Liver (tissue), 9 donors: ENCODE measurements around the gene ANO10. TPM values are rescaled to one million over a fixed set of nuclear protein-coding genes. Genes with fewer than 3 reads are reported as not detected.

Experiments used
- DNase-seq: peaks from one replicate; pipeline ENCODE4 v3.0.0-alpha.2; 2017; ENCODE audit warnings: low spot score
- H3K27ac ChIP-seq, 2 donors: one replicate each; pipeline ENCODE4 v1.7.0; 2013; ENCODE audit warnings: inconsistent platforms in 2 of 2, low read length in 2 of 2, control low read depth in 1 of 2, low read depth in 1 of 2, mild to moderate bottlenecking in 1 of 2
- H3K27me3 ChIP-seq, 4 donors: one replicate each; pipeline versions ENCODE4 v1.6.1 to v1.7.0; 2013; ENCODE audit warnings: low read length in 3 of 4, inconsistent platforms in 1 of 4, mild to moderate bottlenecking in 1 of 4, moderate library complexity in 1 of 4; ENCODE audit not compliant: control insufficient read depth in 4 of 4, insufficient read depth in 4 of 4
- H3K36me3 ChIP-seq, 4 donors: one replicate each; pipeline versions ENCODE4 v1.6.1 to v1.7.0; 2013; ENCODE audit warnings: low read length in 3 of 4, mild to moderate bottlenecking in 3 of 4, low read depth in 1 of 4, moderate library complexity in 1 of 4; ENCODE audit not compliant: control insufficient read depth in 4 of 4, insufficient read depth in 3 of 4
- H3K4me1 ChIP-seq, 4 donors: one replicate each; pipeline versions ENCODE4 v1.6.1 to v1.7.0; 2013; ENCODE audit warnings: low read length in 3 of 4, mild to moderate bottlenecking in 3 of 4, moderate library complexity in 1 of 4; ENCODE audit not compliant: control insufficient read depth in 4 of 4, insufficient read depth in 4 of 4
- H3K4me3 ChIP-seq, 3 donors: one replicate each; pipeline versions ENCODE4 v1.6.1 to v1.7.0; 2013; ENCODE audit warnings: low read length in 3 of 3, control low read depth in 1 of 3, low read depth in 1 of 3, mild to moderate bottlenecking in 1 of 3
- H3K9ac ChIP-seq, 2 donors: one replicate each; pipeline ENCODE4 v1.7.0; 2013; ENCODE audit warnings: low read length in 2 of 2, mild to moderate bottlenecking in 2 of 2, moderate library complexity in 2 of 2, control low read depth in 1 of 2, low read depth in 1 of 2
- H3K9me3 ChIP-seq, 4 donors: one replicate each; pipeline versions ENCODE4 v1.6.1 to v1.7.0; 2013; ENCODE audit warnings: low read length in 3 of 4; ENCODE audit not compliant: control insufficient read depth in 4 of 4
- EGR1 ChIP-seq, 2 donors: IDR thresholded peaks; 2 replicates each; pipeline ENCODE4 v1.6.1; 2016 to 2018; ENCODE audit warnings: antibody characterized with exemption in 2 of 2, low read depth in 2 of 2
- FOXA1 ChIP-seq: IDR thresholded peaks from 2 replicates; pipeline ENCODE4 v1.6.1; 2016; ENCODE audit warnings: antibody characterized with exemption
- FOXA2 ChIP-seq: IDR thresholded peaks from 2 replicates; pipeline ENCODE4 v1.6.1; 2016; ENCODE audit warnings: antibody characterized with exemption
- GABPA ChIP-seq, 2 donors: IDR thresholded peaks in 1 of 2; conservative IDR thresholded peaks in 1 of 2; 2 replicates each; pipeline ENCODE4 v1.6.1; 2016; ENCODE audit warnings: antibody characterized with exemption in 2 of 2, mild to moderate bottlenecking in 1 of 2, moderate library complexity in 1 of 2
- HNF4A ChIP-seq, 2 donors: conservative IDR thresholded peaks; 2 replicates each; pipeline ENCODE4 v1.6.1; 2016; ENCODE audit warnings: antibody characterized with exemption in 2 of 2, mild to moderate bottlenecking in 2 of 2
- HNF4G ChIP-seq: IDR thresholded peaks from 2 replicates; pipeline ENCODE4 v1.6.1; 2016; ENCODE audit warnings: antibody characterized with exemption
- RAD21 ChIP-seq, 2 donors: IDR thresholded peaks; 2 replicates each; pipeline ENCODE4 v1.6.1; 2016; ENCODE audit warnings: antibody characterized with exemption in 2 of 2, mild to moderate bottlenecking in 2 of 2
- RXRA ChIP-seq, 2 donors: IDR thresholded peaks; 2 replicates each; pipeline ENCODE4 v1.6.1; 2017 to 2018; ENCODE audit warnings: antibody characterized with exemption in 2 of 2, mild to moderate bottlenecking in 1 of 2
- SP1 ChIP-seq: IDR thresholded peaks from 2 replicates; pipeline ENCODE4 v1.6.1; 2018; ENCODE audit warnings: antibody characterized with exemption, mild to moderate bottlenecking
- TAF1 ChIP-seq: conservative IDR thresholded peaks from 2 replicates; pipeline ENCODE4 v1.6.1; 2016; ENCODE audit warnings: antibody characterized with exemption, mild to moderate bottlenecking
- YY1 ChIP-seq: IDR thresholded peaks from 2 replicates; pipeline ENCODE4 v1.6.1; 2016; ENCODE audit warnings: antibody characterized with exemption, mild to moderate bottlenecking
- WGBS: extraction: QIAGEN DNeasy Blood & Tissue Kit; methylation state at CpG from one replicate; pipeline ENCODE4 v1.1.7; 2013; 5-methylcytosine and 5-hydroxymethylcytosine counted together
- polyA plus RNA-seq, 2 donors: library from polyadenylated mRNA; stranded (reverse) in 1 of 2; unstranded in 1 of 2; fragments of 200-250 nt in 1 of 2; fragments of >200 nt in 1 of 2; fragmentation: Nextera tagmentation in 1 of 2; extraction: Ambion mirVana in 1 of 2; gene quantifications; one replicate each; pipeline versions ENCODE4 v1.2.1 to v1.2.3, GENCODE V29; 2013 to 2015
- total RNA-seq, 2 donors: library from RNA; depleted of rRNA; stranded (reverse); fragments of >200 nt; gene quantifications; one replicate each; pipeline ENCODE4 v1.2.3, GENCODE V29; 2014
- TF ChIP-seq, protein P1 (sequence below): IDR thresholded peaks from 2 replicates; pipeline ENCODE4 v1.6.1; 2016; ENCODE audit warnings: antibody characterized with exemption
- TF ChIP-seq, protein P2 (sequence below): fragments of 150-350 bp; IDR thresholded peaks from 2 replicates; pipeline ENCODE4 v1.5.1; 2017; ENCODE audit warnings: improper control_type of control experiment, low read depth, low read length; ENCODE audit not compliant: missing input control
- TF ChIP-seq, protein P3 (sequence below): IDR thresholded peaks from 2 replicates; pipeline ENCODE4 v1.6.1; 2016; ENCODE audit warnings: antibody characterized with exemption
- TF ChIP-seq, protein P4 (sequence below): IDR thresholded peaks from 2 replicates; pipeline ENCODE4 v1.6.1; 2016; ENCODE audit warnings: antibody characterized with exemption
- TF ChIP-seq, protein P5 (sequence below): IDR thresholded peaks from 2 replicates; pipeline ENCODE4 v1.6.1; 2016; ENCODE audit warnings: antibody characterized with exemption, mild to moderate bottlenecking
- donor health status: healthy.
- donor health status: healthy.
- donor health status: healthy.
- donor health status: healthy.
- donor health status: healthy.

The ANO10 gene
- total and polyA plus RNA-seq, 4 donors, result 5.6 to 8.7 (median 6.8) TPM

DNA sequence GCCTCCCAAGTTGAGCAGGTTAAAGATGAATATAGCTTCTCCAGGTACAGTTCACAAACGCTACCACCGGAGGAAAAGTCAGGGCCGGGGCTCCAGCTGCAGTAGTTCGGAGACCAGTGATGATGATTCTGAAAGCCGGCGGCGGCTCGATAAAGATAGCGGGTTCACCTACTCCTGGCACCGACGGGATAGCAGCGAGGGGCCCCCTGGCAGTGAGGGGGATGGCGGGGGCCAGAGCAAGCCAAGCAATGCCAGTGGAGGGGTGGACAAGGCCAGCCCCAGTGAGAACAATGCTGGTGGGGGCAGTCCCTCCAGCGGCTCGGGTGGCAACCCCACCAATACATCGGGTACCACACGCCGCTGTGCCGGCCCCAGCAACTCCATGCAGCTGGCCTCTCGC is 274.0 kb downstream of the ANO10 start:
- no peak overlapping the region for H3K4me3 ChIP-seq
- H3K36me3 ChIP-seq, result peaks cover 7 to 63% (median 33%) of the 10 kb centered on the region in 4 donors
- H3K9ac ChIP-seq, result no peak overlapping the region
- 98% methylated on average over 20 of the region's 20 CpGs for WGBS
- DNase-seq, result no peak
- H3K27me3 ChIP-seq, result no peaks in the 10 kb centered on the region
- peaks cover 0 to 4% (median 0%) of the 10 kb centered on the region in 4 donors for H3K9me3 ChIP-seq
- H3K27ac ChIP-seq, result no peak overlapping the region
- H3K4me1 ChIP-seq, result no peaks in the 10 kb centered on the region
- TF ChIP-seq RXRA (IDR thresholded peaks at IDR 0.05), result no peak
- no peak for TF ChIP-seq SP1
- no peak for TF ChIP-seq YY1
- no peak for TF ChIP-seq HNF4G
- TF ChIP-seq RAD21 (IDR thresholded peaks at IDR 0.05), result no peak
- TF ChIP-seq, protein P1, sequence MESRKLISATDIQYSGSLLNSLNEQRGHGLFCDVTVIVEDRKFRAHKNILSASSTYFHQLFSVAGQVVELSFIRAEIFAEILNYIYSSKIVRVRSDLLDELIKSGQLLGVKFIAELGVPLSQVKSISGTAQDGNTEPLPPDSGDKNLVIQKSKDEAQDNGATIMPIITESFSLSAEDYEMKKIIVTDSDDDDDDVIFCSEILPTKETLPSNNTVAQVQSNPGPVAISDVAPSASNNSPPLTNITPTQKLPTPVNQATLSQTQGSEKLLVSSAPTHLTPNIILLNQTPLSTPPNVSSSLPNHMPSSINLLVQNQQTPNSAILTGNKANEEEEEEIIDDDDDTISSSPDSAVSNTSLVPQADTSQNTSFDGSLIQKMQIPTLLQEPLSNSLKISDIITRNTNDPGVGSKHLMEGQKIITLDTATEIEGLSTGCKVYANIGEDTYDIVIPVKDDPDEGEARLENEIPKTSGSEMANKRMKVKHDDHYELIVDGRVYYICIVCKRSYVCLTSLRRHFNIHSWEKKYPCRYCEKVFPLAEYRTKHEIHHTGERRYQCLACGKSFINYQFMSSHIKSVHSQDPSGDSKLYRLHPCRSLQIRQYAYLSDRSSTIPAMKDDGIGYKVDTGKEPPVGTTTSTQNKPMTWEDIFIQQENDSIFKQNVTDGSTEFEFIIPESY, result no peak
- TF ChIP-seq, protein P2, sequence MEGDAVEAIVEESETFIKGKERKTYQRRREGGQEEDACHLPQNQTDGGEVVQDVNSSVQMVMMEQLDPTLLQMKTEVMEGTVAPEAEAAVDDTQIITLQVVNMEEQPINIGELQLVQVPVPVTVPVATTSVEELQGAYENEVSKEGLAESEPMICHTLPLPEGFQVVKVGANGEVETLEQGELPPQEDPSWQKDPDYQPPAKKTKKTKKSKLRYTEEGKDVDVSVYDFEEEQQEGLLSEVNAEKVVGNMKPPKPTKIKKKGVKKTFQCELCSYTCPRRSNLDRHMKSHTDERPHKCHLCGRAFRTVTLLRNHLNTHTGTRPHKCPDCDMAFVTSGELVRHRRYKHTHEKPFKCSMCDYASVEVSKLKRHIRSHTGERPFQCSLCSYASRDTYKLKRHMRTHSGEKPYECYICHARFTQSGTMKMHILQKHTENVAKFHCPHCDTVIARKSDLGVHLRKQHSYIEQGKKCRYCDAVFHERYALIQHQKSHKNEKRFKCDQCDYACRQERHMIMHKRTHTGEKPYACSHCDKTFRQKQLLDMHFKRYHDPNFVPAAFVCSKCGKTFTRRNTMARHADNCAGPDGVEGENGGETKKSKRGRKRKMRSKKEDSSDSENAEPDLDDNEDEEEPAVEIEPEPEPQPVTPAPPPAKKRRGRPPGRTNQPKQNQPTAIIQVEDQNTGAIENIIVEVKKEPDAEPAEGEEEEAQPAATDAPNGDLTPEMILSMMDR, result no peak
- no peak for TF ChIP-seq HNF4A (conservative IDR thresholded peaks at IDR 0.05)
- TF ChIP-seq, protein P3, sequence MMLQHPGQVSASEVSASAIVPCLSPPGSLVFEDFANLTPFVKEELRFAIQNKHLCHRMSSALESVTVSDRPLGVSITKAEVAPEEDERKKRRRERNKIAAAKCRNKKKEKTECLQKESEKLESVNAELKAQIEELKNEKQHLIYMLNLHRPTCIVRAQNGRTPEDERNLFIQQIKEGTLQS, result no peak
- no peak for TF ChIP-seq FOXA1
- TF ChIP-seq EGR1 (IDR thresholded peaks at IDR 0.05; ENCODE audit: low read depth in 2 of 2), result no peak
- TF ChIP-seq, protein P4, sequence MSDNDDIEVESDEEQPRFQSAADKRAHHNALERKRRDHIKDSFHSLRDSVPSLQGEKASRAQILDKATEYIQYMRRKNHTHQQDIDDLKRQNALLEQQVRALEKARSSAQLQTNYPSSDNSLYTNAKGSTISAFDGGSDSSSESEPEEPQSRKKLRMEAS, result no peak
- TF ChIP-seq GABPA (IDR thresholded peaks at IDR 0.05 in 1 of 2, conservative IDR thresholded peaks at IDR 0.05 in 1 of 2), result no peak
- no peak for TF ChIP-seq TAF1

DNA sequence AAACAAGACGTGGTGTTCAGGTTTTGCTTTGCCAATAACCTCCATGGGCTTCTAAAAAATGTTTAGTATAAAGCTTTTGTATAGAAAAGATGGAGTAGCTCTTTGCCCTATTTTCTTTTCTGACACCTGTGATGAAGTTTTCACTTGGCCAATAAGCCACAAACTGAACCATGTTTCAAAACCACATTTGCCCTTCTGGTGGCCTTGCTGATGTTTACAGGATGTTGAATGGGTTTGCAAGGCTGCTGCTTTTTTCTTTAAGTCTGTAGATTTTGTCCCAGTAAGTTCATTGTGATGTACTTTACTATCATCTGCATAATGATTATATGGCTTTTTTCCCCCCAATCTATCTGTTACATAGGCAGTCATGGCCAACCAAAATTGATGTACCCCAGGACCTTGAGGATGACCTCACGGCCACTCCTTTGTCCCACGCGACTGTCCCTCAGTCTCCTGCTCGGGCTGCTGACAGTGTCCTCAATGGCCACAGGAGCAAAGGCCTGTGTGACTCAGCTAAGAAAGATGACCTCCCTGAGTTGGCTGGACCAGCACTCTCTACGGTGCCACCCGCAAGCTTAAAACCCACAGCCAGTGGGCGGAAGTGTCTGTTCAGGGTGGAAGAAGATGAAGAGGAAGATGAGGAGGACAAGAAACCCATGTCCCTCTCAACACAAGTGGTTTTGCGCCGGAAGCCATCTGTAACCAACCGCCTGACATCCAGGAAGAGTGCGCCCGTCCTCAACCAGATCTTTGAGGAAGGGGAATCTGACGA is 274.6 kb downstream of the ANO10 start:
- DNase-seq, result no peak
- peaks cover 0 to 4% (median 0%) of the 10 kb centered on the region in 4 donors for H3K9me3 ChIP-seq
- H3K27ac ChIP-seq, result no peak overlapping the region
- no peaks in the 10 kb centered on the region for H3K27me3 ChIP-seq
- TF ChIP-seq, protein P2, result no peak
- TF ChIP-seq, protein P4, result no peak
- TF ChIP-seq FOXA2 (no peak), GABPA (IDR thresholded peaks at IDR 0.05 in 1 of 2, conservative IDR thresholded peaks at IDR 0.05 in 1 of 2) (no peak), SP1 (no peak), EGR1 (IDR thresholded peaks at IDR 0.05; ENCODE audit: low read depth in 2 of 2) (no peak), HNF4G (no peak), TAF1 (no peak)
- TF ChIP-seq, protein P5, sequence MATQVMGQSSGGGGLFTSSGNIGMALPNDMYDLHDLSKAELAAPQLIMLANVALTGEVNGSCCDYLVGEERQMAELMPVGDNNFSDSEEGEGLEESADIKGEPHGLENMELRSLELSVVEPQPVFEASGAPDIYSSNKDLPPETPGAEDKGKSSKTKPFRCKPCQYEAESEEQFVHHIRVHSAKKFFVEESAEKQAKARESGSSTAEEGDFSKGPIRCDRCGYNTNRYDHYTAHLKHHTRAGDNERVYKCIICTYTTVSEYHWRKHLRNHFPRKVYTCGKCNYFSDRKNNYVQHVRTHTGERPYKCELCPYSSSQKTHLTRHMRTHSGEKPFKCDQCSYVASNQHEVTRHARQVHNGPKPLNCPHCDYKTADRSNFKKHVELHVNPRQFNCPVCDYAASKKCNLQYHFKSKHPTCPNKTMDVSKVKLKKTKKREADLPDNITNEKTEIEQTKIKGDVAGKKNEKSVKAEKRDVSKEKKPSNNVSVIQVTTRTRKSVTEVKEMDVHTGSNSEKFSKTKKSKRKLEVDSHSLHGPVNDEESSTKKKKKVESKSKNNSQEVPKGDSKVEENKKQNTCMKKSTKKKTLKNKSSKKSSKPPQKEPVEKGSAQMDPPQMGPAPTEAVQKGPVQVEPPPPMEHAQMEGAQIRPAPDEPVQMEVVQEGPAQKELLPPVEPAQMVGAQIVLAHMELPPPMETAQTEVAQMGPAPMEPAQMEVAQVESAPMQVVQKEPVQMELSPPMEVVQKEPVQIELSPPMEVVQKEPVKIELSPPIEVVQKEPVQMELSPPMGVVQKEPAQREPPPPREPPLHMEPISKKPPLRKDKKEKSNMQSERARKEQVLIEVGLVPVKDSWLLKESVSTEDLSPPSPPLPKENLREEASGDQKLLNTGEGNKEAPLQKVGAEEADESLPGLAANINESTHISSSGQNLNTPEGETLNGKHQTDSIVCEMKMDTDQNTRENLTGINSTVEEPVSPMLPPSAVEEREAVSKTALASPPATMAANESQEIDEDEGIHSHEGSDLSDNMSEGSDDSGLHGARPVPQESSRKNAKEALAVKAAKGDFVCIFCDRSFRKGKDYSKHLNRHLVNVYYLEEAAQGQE, result no peak
- TF ChIP-seq, protein P1, result no peak
- TF ChIP-seq, protein P3, result no peak
- peaks cover 10 to 68% (median 38%) of the 10 kb centered on the region in 4 donors for H3K36me3 ChIP-seq
- H3K4me1 ChIP-seq, result peaks cover 0 to 2% (median 0%) of the 10 kb centered on the region in 4 donors
- no peak overlapping the region for H3K4me3 ChIP-seq
- 94% methylated on average over 14 of the region's 14 CpGs for WGBS
- no peak overlapping the region for H3K9ac ChIP-seq
